Fibroblast of pulmonary artery (primary cell): ENCODE measurements around the gene LRRC15.
A peak's percentile ranks its signal among the peaks of the same experiment; 100 is the strongest.

Experiments
- DNase-seq: peaks from one replicate; pipeline ENCODE4 v3.0.0-alpha.2; 2010; ENCODE audit warnings: low read depth
- H3K4me3 ChIP-seq: replicated peaks from 2 replicates; pipeline ENCODE4 v1.5.1; 2011; ENCODE audit warnings: low read depth, mild to moderate bottlenecking, control low read depth, low read length, moderate library complexity
- CTCF ChIP-seq: IDR thresholded peaks from 2 replicates; pipeline ENCODE4 v1.5.1; 2011; ENCODE audit warnings: mild to moderate bottlenecking, control low read depth, low read length, inconsistent platforms; ENCODE audit errors: missing control alignments

LRRC15 gene

DNA sequence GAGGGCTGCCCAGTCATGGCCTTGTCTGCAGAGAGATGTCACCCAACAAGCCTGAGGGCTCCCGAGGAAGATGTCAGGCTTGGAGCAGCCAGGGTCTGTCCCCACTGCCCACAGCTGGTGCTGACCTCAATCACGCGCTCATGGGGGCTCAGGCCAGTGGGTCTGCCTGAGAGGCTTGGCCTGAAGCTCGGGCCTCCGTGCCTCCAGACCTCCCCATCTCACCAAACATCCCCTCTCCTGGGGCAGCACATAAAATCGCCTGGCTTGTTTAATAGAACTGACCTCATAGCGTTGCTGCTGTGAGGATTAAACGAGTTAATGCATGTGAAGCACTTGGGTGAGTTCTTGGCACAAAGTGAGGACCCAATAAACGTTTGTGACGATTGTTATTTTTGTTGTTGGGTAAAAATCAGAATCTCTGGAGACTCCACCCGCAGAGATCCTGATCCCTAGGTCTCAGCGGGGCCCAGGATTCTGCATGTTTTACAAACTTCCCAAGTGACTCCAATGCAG, 3.5 kb downstream of the LRRC15 start:
- no peak for TF ChIP-seq CTCF
- no peak for DNase-seq

DNA sequence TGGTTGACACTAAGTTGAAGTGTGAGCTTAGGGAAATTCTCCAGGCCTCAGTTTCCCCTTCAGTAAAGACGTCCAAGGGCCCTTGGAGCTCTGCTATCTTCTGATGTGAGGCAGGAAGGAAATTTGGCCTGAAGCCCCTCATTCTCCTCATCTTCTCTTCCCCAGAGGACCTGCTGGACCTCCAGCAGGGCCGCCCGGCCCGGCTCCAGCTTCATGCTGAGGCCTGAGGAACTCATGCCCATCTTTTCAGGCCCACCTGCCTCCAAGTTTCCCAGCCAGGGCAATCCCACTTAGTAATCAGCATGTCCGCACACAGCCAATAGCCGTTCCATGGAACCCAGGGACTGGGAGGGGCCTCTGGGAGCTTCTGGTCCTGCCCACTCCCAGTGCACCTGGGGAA, 4.0 kb downstream of the LRRC15 start:
- no peak for DNase-seq
- no peak overlapping the region for H3K4me3 ChIP-seq
- no peak for TF ChIP-seq CTCF

More for the DNA sequence above, 3.5 kb downstream of the LRRC15 start:
- no peak overlapping the region for H3K4me3 ChIP-seq

- H3K4me3 ChIP-seq = no peak overlapping the region
- no peak for TF ChIP-seq CTCF
- DNase-seq = peak; percentile 71
These were observed 4.7 kb downstream of the LRRC15 start for GRCh38 chr3:194364652-194365434.

DNA sequence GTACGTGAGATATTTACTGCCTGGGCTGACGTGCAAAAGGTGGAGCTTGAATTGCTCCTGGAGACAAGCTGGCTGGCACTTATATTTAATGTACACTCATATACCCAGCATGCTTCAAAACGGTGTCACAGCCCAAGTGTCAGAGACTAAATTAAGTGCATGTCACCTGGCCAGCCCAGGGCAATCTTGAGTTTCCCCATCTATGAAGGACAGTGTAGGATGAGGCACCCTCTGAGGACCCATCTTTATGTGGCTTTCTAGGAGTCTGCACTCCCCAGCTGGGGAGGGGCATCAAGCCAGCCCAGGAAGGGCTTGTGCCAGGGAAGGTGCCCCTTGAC, 5.3 kb downstream of the LRRC15 start:
- DNase-seq = no peak
- TF ChIP-seq CTCF = no peak
- H3K4me3 ChIP-seq = no peak overlapping the region

DNA sequence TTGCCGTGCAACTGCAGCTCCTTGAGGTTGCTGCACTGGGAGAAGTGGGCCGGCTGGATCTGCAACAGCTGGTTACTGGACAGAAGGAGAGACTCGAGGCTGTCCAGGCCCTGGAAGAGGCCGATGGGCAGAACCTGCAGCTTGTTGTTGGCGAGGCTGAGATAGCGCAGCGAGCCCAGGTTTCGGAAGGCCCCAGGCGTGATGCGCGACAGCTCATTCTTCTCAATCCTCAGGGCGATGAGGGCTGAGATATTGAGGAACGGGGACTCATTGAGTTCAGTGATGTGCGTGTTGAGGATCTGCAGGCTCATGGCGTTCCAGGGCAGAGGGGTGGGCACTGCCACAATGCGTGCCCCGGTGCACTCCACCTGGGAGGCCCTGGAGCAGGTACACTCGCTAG, 9.0 kb downstream of the LRRC15 start:
- no peak for DNase-seq
- no peak overlapping the region for H3K4me3 ChIP-seq
- no peak for TF ChIP-seq CTCF

DNA sequence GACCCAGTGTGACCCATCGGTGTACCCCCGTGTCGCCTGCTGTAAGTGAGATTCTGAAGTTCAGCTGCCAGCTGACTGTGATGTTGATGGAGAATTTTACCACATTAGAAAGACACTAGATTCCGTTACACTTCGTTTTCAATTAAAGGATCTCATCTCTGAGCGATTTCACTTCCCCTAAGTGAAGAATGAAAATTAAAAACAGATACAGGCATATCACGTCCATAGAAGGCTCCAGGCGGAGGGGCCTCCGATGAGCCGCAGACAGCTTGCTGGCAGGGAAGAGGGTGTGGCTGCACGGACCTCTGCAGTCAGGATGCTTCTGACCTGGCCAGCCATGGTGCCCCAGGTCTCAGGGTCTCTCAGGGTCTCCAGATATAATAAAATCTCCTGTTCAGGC, 11.9 kb downstream of the LRRC15 start:
- no peak for TF ChIP-seq CTCF
- DNase-seq = no peak
- no peak overlapping the region for H3K4me3 ChIP-seq

DNA sequence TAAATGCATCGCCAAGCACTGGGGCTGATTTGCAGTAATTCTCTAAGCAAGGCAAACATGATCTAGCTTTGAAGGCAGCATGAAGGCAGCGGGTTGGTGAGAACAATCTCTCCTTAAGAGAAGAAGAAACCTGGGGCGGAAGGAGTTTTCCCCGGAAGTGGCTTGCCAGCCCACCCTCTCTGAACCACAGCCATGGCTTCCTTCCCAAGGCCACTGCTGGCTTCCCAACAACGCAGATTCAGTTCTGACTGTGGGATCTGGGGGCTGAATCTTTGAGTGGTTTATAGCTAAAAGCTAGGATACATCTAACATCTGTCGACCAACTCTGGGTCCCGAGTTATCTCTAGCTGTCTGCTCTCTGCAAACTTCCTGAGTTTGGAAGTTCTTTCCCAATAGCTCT, 14.2 kb downstream of the LRRC15 start:
- no peak for DNase-seq
- TF ChIP-seq CTCF = no peak
- no peak overlapping the region for H3K4me3 ChIP-seq
